HG02943 (cell line): ENCODE measurements around the gene PCDHA6.
"Not testable (repeated sequence)": the region's sequence is repeated elsewhere in the genome, so short reads cannot be mapped to it uniquely, and the experiment has no call there.

Experiments used
- ATAC-seq: cut with Tn5 transposase; IDR thresholded peaks from one replicate; pipeline ENCODE4 v1.9.1; 2021; ENCODE audit warnings: mild to moderate bottlenecking, low read depth, moderate library complexity; ENCODE audit not compliant: unreplicated experiment

Gene PCDHA6

GRCh38 chr5:140808889-140809291 is 18.9 kb upstream of the PCDHA6 start:
- ATAC-seq: no peak

- ATAC-seq: no peak
These were observed 6.1 kb upstream of the PCDHA6 start, which contains the start of gene PCDHA5 for GRCh38 chr5:140821375-140822280. Gene PCDHA5 (plus strand): TSS chr5:140821613.

- ATAC-seq: no peak
These were observed 5.5 kb upstream of the PCDHA6 start for GRCh38 chr5:140822281-140822629.

- ATAC-seq: not testable (repeated sequence)
These were observed 4.8 kb upstream of the PCDHA6 start for GRCh38 chr5:140822969-140823368.

GRCh38 chr5:140823475-140823874 is 4.3 kb upstream of the PCDHA6 start:
- ATAC-seq: no peak

- ATAC-seq: no peak
These were observed 590 bp downstream of the PCDHA6 start for GRCh38 chr5:140828362-140828737.

GRCh38 chr5:140829511-140830501 is 2.0 kb downstream of the PCDHA6 start:
- not testable (repeated sequence) for ATAC-seq

- ATAC-seq: no peak
These were observed 6.2 kb downstream of the PCDHA6 start, which contains the start of gene PCDHA7 for GRCh38 chr5:140833993-140834392. Gene PCDHA7 (plus strand): TSS chr5:140834269. CDS start chr5:140834384, 115 bp downstream.

- not testable (repeated sequence) for ATAC-seq
These were observed 6.8 kb downstream of the PCDHA6 start for GRCh38 chr5:140834439-140835008.

GRCh38 chr5:140835622-140836510 is 8.1 kb downstream of the PCDHA6 start:
- no peak for ATAC-seq

- no peak for ATAC-seq
These were observed 13.5 kb downstream of the PCDHA6 start, which contains the start of gene PCDHA8 for GRCh38 chr5:140840978-140841962. Gene PCDHA8 (plus strand): TSS chr5:140841187. CDS start chr5:140841322, 135 bp downstream.

- ATAC-seq: no peak
These were observed 15.3 kb downstream of the PCDHA6 start for GRCh38 chr5:140842798-140843733.

GRCh38 chr5:140848139-140849102 is 20.7 kb downstream of the PCDHA6 start, which contains the start of gene PCDHA9:
Gene PCDHA9 (plus strand): TSS chr5:140848382. CDS start chr5:140848496, 114 bp downstream.
- ATAC-seq: not testable (repeated sequence)

- not testable (repeated sequence) for ATAC-seq
These were observed 22.3 kb downstream of the PCDHA6 start for GRCh38 chr5:140849831-140850634.
